OCI-M2 (cell line): ENCODE measurements around the gene FBXL22.

ENCODE experiments used
- DNase-seq: peaks from one replicate; lab custom pipeline; 2025; ENCODE audit not compliant: unreplicated experiment; lab: John Stamatoyannopoulos, UW

Gene FBXL22

DNA sequence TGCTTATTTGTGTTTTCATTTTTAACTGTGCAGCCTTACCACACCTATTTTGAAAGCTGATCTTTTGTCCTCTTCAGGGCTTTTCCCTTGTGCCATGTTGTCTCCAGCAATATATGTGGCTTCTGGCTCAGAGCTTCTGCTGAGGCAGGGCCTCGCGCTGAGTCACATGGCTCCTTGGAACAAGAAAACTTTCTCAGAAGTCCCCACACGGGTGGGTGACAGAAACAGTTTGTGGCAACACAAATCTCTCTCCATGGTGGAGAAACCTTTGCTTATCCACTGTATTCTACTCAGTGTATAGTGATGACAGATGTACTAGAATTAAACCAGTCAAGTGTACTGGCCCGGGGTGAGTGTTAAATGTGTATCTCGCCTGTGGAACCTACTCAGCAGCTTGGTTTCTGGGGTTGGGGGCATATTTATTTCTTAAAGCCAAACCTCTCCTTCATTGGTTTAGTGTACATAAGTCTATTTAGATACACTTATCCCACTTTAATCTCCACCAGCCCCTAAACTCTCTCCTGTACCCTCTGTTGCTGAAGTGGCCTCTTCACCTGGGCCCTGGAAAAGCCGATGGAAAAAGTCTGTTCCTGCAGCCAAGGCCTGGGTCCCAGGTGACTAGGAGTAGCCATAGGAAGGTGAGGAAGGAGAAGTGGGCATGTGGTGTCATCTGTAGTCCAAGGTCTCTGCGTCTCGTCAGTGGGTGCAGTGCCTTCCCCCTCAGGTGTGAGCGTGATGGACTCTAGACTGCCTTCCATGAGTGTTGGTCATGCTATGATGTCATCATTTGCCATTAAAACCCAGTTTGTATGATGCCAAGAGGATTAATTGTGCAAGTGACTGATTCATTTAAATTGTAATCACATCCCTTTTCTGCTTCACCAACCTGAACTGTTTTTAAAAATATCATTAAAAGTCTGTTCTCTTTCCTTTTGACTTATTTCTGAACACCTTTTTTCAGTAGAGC lies 3.2 kb upstream of the FBXL22 start:
- DNase-seq: no peak

DNA sequence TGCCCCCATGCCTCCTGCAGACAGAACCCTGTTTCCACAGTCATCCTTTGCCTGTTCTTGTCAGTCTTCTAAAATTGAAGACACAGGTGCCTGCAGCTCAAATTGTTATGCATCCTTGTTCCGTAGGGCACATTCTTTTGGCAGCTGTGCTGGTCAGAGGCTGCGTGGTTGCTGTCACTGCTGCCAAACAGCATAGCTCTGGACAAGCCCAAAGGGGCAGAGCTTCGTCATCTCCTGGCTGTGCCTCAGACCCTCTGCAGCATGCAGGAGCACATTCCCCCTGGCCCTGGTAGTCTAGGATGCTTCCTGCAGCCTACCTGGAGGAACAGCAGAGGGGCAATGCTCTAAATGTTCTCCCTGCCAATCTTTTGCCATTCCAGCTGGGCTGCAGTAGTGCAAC lies 2.1 kb upstream of the FBXL22 start:
- DNase-seq: no peak

DNA sequence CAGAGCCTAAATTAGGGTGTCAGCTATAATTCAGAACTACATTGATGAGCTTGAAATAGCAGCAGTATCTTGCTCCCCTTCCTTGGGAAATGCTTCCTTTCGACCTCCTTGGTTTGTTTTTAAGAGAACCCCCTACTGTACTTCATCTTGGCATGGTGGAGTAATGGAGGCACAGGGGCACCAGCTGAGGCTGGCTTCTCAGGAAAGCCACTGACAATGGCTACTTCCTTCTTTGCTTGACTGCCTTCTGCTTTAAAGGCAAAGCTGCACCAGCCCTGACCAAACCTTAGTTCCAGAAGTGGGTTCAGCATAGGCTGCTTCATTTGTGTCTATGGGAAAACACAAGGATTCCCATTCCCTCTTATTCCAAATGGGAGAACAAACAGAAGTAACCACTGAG lies 1.5 kb upstream of the FBXL22 start:
- no peak for DNase-seq

DNA sequence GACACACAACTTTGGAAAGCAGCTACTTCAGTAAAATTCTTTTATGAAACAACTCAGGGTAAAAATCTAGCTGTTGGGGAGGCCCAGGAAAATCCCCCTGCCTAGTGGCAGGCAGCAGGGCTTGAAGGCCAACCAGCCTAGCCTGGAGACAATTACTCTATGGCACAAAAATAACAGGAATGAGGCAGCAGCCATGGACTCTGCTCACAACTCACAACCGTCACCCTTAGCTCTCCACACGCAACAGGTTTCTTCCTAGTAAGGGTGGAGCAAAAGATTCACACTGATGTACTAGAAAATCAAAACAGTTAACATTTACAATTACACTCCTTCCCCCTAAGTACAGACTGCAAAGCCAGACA lies 530 bp upstream of the FBXL22 start:
- no peak for DNase-seq

DNA sequence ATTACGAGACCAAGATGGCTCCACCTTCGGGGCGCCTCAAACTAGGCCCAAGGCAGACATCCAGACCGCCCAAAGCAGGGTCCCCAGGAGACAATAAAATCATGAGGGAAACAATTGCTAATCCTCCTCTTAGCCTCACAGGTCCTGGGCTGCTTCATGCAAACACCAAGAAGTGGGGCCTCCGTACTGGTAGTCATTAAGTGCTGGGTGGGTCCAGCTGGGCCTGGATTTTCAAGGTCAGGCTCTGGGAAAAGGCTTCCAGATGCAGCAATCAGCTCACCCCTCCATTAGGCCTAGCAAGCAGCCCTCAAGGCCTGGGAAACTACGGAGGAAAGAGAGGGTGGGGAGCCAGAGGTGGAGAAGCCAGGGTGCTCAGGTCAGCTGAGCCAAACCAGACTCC lies 634 bp downstream of the FBXL22 start:
- no peak for DNase-seq

DNA sequence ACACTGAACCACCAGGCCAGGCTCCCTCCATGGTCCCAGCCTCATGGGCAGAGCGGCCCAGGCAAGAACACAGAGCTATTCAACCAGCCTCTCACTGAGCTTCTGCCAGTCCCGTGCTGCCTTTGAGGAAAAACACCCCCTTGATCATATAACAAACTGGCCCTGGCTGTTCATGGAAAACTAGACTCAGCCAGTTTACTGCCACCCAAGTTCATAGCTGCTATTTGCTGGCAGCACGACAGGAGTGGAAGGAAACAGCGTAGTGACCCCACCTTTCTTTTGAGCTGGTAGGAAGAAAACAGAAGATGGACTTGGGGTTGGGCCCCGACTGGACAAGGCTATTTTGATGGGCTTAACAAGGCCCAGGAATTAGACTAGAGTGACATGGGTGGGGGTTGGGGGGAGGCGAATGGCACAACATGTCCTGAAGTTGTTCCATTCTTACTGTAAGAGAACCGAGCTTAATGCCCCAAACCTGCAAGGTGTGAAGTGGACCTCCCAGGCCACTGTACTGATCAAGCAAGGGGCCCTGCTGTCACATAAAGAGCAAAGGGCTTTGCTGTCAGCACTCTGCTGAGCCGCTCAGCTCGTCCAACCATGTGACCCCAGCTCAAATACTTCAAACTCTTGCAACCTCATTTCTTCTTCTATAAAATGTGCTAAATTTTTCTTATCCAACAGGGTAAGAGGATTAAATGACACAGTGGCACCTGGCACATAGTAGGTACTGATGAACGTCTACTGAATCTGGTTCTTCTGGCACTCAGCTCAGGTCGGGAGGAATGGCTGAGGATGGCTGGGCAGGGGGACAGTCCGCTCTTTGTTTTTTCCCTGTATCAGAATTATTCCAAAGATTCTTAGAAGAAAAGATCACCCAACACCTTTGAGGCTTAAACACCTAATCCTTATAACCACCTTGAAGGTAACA lies 1.6 kb downstream of the FBXL22 start:
- no peak for DNase-seq

DNA sequence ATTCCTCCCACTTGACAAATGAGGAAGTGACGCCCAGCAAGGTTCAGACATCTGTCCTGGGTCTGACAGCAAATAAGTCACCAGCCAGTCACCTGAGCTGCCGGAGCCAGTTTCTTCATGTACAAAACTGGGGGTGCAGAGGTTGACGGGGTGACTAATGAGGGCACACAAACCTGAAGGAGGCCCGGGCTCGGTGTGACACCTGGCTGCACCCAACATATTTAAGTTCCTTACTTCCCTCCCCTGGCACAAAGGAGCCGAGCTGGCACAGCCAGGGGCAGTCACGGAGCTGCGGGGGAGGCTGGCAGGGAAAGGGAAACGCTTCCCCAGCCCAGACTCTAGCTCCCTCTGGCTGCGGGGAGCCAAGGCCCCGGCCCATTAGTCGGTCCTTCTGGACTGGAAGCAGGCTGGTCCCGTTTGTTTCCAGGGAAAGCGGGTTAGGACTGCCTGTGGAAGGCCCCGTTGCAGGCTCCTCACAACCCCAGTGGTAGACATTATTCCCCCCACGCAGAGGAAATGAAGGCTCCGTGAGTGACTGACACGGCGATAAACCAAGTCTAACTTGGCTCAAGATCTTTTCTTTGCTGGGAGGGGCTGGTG lies 2.3 kb downstream of the FBXL22 start:
- DNase-seq: no peak

DNA sequence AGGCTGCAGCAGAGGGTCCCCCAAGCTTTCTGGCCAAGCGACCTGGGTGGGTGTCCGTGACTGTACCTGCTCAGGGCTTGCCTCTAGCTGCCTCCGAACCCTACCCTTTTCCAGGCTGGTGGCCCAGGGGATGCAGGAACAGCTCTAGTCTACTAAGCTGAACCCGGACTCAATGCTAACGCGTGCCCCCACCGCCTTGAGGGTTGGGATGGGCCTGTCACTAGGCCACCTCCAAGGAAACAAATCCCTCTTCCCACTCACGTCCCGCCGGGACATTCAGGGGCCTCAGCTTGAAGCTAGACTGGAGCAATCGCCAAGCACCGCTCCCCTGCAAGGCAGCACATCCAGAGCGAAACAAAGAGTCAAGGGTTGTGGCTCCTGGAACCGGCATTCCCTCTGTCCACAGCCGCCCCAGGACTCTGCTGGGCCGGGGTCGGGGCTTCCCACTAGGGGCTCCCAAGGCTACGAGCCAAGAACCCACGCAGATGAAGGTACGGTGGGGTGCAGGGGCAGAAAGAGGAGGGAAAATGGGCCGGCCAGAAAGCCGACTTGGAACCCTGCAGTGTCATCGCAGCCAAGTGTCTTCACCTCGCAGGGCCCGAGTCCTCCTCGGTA lies 2.9 kb downstream of the FBXL22 start:
- no peak for DNase-seq

DNA sequence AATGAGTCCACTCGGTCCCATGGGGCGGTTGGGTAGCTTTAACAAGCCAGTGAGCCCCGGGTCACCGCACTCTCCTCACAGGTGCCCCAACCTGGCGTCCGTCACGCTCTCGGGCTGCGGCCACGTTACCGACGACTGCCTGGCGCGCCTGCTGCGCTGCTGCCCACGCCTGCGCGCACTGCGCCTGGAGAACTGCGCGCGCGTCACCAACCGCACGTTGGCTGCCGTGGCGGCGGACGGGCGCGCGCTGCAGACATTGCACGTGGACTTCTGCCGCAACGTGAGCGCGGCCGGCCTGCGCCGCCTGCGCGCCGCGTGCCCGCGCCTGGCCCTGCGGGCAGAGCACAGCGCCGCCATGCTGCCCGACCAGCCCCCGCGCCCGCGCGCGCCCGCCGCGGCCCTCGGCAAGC lies 3.4 kb downstream of the FBXL22 start:
- DNase-seq: no peak

DNA sequence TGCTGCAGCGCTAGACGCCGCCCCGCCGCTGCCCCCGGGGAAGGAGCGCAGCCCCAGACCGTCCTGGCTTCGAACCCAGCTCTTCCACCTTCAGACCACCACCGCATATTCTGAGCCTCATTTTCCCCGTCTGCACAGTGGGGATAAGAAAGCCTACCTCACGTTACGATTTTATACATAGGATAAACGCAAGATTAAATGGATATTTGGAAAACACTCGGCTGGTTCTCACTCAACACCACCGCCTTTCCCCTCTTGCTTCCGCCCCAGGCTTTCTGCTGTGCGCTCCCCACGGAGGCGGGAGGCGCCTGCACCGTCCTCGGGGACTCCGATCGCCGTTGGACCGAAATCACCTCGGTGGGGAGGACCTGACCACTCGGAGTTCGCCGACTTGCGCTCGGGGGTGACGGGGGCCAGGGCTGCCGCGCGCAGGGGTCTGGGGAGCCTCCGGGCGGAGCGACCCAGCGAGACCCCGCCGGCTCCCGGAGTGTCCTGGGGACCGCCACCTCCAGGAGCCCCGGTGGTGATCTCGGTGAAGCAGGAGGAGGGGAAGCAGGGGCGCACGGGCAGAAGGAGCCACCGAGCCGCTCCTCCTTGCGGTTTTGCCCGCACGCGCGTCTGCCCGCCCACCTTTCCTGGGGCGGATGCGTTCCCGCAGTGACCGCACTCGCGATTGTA lies 4.0 kb downstream of the FBXL22 start:
- DNase-seq: no peak

DNA sequence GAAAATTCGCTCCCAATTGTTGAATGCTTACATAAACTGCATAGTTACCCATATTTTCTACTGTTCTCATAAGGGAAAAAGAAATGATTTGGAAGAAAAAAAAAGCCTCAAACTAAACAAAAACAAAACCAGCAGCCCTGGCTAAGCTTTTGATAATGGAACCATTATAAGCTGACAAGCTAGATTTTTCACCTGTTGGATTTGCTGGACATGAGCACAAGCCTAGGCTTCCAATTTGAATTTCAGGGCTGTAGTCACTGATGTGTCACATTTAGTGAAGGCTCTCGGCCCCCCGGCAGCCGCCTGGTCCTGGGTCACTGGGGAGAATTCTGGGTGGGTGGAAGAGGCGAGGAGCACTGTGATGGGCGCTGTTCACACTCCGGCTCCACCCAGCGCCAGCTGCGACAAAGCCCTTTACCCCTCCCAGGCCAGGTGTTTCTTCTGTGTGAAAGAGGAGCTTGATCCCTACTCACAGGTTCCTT lies 4.6 kb downstream of the FBXL22 start:
- no peak for DNase-seq

DNA sequence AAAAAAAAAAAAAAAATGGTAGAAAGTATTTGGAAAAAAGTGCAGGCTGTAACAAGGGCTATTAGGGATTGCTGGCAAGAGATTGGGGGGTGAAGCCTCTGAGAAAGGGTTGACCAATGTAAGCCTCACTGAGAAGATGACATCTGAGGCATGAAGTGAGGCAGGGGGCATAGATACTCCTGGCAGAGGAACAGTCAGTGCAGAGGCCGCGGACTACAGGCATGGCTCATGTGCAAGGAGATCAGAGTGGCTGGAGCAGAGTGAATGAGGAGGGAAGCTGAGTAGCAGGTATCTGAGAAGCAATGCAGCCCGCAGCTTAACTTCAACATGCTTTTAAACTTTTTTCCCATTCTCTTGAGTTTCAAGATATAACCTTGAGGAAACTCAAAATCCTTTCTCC lies 5.4 kb downstream of the FBXL22 start:
- no peak for DNase-seq

DNA sequence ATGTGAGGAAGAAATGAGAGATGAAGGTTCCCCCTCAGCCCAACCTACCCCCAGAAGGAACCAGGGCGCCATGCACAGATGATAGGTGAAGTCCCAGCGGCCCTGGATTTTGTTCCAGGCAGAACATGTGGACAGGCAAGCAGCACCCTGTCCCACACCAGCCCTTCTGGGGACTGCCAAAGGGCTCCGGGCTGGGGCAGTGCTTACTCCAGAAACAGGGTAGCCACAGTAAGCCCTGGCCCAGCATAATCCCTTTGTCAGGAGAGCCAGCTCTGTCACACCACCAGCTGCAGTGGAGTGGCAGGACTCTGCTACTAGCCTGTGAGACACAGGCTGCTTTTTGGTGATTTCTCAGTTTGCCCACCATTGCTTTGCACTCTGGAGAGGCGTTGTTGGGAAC lies 6.3 kb downstream of the FBXL22 start:
- no peak for DNase-seq

DNA sequence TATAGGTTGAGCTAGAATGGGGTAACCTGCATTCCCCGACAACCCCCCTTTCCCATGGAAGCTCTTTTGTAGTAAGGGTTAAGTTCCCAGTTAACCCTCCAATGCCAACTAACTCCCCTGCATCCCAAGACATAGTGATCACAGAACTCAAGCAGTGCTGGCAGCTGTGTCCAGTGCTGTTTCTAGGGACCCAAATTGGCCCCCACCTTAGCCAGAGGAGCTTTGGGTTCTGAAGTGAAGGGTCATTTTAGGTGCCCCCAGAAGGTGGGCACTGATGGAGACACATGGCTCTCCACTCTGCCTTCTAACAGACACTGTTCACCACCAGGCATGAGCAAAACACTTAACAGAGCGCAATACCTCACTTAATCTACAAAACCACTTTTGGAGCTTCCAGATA lies 7.1 kb downstream of the FBXL22 start:
- no peak for DNase-seq

DNA sequence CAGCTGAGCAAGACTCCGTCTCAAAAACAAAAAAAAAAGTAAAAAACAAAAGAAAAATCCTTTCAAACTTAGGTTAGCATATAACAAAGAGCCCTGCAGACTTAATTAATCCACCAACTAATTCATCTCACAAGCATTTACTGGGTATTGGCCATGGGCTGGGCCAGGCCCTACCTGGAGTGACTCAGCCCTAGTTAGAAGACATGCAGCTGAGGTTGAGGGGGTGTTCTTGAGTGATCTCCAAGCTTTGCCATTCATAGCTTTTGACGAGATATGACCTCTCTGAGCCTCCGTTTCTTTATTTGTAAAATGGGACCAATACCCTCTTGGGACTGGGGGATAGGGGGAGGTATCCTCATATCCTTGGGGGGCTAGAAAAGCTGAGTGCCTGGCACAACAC lies 7.8 kb downstream of the FBXL22 start:
- DNase-seq: no peak

DNA sequence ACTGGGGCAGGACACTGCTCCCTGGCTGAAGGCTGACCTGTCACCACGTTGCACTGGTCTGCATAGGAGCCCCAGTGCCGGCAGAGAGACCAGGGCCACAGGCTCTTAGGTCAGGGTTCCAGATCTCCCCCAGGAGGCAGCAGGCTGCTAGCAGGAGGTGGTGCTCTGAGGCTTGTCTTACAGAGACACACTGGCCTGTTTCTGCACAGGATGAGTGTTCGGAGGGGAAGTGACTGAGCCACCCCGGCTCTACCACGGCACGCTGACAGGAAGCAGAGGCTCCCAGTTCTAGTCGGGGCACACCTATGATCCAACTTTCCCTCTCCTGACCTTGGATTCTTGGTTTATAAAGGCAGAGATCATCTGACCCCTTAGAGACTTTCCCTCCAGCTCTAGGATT lies 8.6 kb downstream of the FBXL22 start:
- DNase-seq: no peak

DNA sequence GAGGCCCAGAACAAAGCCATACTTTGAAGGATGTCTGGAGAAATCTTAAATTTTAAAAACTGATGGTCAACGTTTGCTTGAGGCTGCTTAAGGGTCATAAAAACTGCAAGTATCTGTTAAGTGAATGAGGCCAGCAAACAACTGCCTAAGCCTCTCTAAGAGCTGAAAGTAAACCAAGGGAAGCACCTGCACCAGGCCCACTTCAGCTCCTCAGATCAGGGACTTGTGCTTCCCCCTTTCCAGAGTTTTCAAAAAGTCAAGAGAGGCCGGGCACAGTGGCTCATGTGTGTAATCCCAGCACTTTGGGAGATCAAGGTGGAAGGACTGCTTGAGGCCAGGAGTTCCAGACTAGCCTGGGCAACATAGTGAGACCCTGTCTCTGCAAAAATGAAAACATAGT lies 9.1 kb downstream of the FBXL22 start:
- no peak for DNase-seq

DNA sequence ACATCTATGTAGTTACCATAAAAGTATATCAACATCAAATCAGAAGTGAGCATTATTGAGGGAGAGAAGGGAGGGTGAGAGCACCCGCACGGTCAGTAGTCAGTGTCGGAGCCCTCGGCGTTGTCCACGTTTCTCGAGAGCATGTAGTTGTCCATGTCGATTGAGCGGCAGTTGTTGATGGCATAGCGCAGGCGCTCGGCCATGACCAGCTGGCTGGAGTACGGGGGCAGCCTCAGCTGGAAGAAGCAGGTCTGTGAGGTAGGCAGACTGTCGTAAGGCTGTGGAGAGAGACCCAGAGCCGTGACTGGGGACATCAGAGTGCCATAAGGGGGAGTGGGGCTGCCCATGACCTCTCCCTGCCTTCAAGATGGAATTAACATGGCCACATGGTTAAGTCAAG lies 11.8 kb downstream of the FBXL22 start:
- no peak for DNase-seq

DNA sequence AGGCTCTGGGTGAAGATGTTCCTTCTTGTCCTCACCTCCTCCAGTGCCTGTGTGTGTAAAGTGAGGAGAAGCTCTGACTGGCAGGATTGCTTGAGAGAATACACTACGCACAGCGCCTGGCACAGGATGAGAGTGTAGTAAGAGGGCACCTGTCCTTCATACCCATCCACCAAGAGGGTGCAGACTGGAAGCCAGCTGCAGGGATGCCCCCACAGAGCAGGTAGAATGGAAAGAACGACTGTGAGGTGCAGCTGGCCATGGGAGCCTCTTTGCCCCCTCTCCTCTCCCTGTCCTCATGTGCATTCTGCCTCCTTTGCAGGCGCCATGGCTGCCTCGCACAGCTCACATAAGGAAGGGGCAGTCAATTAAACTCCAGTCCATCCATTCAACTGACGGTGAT lies 12.3 kb downstream of the FBXL22 start:
- no peak for DNase-seq

DNA sequence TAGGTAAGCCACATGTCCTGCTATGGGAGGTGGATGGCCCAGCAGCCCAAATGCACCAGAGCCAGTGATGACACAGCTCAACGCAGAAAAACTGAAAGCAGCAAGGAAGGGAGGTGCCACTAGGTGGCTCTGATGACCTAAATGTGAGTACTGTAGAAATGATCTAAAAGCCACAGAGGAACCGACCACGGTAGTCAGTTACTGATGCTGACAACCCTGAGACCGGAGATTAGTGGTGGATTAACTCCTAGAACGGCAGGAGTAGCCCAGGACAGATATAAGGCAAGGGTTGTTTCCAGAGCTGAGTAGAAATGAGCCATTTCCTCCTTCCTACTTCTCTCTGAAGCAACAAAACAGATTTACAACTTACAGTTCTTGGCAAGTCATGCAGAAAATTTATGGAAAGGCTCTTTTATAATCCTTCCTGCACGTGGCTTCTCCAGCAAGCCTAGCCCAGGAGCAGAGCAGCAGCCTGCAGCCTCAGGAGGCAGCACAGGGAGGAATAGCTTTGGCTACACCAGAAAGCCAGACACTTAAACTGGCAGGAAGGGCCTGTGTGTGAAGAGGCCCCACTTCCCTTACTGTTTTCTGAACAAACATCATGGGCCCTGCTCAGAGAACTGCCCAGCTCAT lies 13.1 kb downstream of the FBXL22 start:
- peak; percentile 32 for DNase-seq
